IPS-20b (cell line): ENCODE data around the gene SKIDA1.
A peak's percentile ranks its signal among the peaks of the same experiment; 100 is the strongest.

Experiments used
- H3K27ac ChIP-seq: one replicate; pipeline ENCODE4 v1.5.1; 2013; ENCODE audit warnings: low read length
- H3K27me3 ChIP-seq: 2 replicates; pipeline ENCODE4 v1.6.1; 2013; ENCODE audit warnings: mild to moderate bottlenecking, low read length, inconsistent platforms; ENCODE audit not compliant: insufficient read depth
- H3K36me3 ChIP-seq: 2 replicates; pipeline ENCODE4 v1.6.1; 2013; ENCODE audit warnings: low read depth, mild to moderate bottlenecking, inconsistent platforms, low read length, moderate library complexity; ENCODE audit not compliant: insufficient read depth
- H3K4me1 ChIP-seq: 2 replicates; pipeline ENCODE4 v1.6.1; 2013; ENCODE audit warnings: mild to moderate bottlenecking, control low read depth, inconsistent platforms, low read length, moderate library complexity; ENCODE audit not compliant: insufficient read depth
- H3K4me3 ChIP-seq: 2 replicates; pipeline ENCODE4 v1.5.1; 2013; ENCODE audit warnings: mild to moderate bottlenecking, low read length, inconsistent platforms
- H3K9ac ChIP-seq: 2 replicates; pipeline ENCODE4 v1.6.1; 2013; ENCODE audit warnings: low read depth, mild to moderate bottlenecking, inconsistent platforms, low read length, moderate library complexity
- H3K9me3 ChIP-seq: 2 replicates; pipeline ENCODE4 v1.6.1; 2013; ENCODE audit warnings: mild to moderate bottlenecking, low read depth, low read length, inconsistent platforms; ENCODE audit not compliant: insufficient read depth

The SKIDA1 gene

DNA sequence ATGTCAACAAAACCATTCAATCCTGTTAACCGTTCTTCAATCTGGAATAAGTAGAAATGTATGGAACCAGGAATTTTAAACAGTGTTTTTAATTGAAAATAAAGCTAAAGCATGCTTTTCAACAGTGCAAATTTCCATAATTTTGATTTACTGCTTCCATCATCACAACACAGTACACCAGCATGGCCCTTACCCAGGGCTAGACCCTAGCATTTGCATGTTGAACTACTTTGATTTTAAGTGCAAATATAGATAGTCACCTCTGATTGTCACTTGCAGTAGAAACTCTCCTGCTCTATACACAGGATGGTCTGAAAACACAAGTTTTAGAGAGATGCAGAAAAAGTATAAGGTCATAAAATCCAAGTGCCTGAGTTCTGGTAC is 12.1 kb downstream of the SKIDA1 start:
- peak overlapping the region; percentile 67 for H3K4me3 ChIP-seq
- H3K9ac ChIP-seq, result peak overlapping the region; percentile 72; the same call in 1 of the 2 replicates
- H3K27ac ChIP-seq, result no peak overlapping the region
- H3K27me3 ChIP-seq, result peaks cover 28% of the 10 kb centered on the region; the same call in 1 of the 2 replicates
- H3K36me3 ChIP-seq, result no peaks in the 10 kb centered on the region
- peaks cover 47% of the 10 kb centered on the region for H3K4me1 ChIP-seq
- H3K9me3 ChIP-seq, result no peaks in the 10 kb centered on the region

- peaks cover 24% of the 10 kb centered on the region; the same call in 1 of the 2 replicates for H3K27me3 ChIP-seq
- no peaks in the 10 kb centered on the region for H3K9me3 ChIP-seq
- peak overlapping the region; percentile 72; the same call in 1 of the 2 replicates for H3K9ac ChIP-seq
- no peaks in the 10 kb centered on the region for H3K36me3 ChIP-seq
- no peak overlapping the region for H3K27ac ChIP-seq
- peaks cover 51% of the 10 kb centered on the region for H3K4me1 ChIP-seq
- peak overlapping the region; percentile 67 for H3K4me3 ChIP-seq
Measured at GRCh38 chr10:21512573-21513404, 12.7 kb downstream of the SKIDA1 start.

DNA sequence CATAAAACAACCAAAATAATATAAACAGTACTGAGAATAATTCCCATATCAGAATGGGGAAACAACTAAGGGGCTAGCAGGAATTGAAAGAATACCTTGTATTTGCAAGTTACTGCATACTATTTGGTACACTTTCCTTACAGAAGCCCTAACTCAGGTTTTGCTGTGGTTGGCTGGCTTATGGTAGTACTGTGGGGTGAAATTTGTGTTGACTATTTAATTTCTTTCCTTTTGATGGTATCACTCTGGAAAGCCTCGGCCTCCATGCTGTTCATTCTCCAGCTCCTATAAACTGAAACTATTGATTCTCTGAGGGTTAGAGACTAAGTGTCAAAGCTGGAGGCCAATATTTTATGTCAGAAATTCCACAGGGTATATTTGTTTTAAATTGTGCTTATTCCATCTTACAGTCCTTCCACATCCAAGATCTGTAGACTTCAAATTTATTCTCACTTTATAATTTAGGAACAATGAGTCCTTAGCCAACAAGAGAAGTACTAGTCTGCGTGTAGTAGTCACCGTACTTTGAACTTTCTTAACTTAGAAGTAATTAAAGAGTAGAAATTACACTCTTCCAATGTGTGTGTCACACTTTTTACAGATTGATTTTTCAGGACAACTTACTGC is 13.4 kb downstream of the SKIDA1 start:
- no peaks in the 10 kb centered on the region for H3K36me3 ChIP-seq
- no peaks in the 10 kb centered on the region for H3K9me3 ChIP-seq
- peaks cover 58% of the 10 kb centered on the region for H3K4me1 ChIP-seq
- peaks cover 27% of the 10 kb centered on the region; the same call in 1 of the 2 replicates for H3K27me3 ChIP-seq
- H3K4me3 ChIP-seq, result peak overlapping the region; percentile 67
- H3K9ac ChIP-seq, result peak overlapping the region; percentile 72
- no peak overlapping the region for H3K27ac ChIP-seq

DNA sequence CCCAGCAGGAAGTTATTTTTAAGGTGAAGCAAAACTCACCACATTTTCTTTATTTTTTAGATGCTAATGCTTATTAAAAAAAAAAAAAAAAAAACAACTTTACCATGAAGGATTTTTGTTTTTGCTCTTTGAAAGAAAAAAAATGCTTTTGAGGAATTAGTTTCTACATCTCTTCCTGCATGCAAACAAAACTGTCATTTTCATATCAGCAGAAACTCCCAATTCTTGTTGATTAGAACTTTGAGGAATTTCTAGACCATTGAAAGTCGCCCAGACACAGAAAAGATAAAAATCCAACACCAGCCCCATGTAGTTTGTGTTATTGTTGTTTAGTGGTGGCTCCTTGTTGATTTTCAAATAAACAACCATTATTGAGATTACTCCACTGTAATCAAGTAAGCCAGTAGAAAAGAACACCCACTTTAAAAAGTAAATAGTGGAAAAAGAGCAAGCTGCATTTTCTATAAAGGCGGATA is 14.3 kb downstream of the SKIDA1 start:
- H3K27me3 ChIP-seq, result peaks cover 36% of the 10 kb centered on the region
- peak overlapping the region; percentile 9 for H3K27ac ChIP-seq
- peak overlapping the region; percentile 72 for H3K9ac ChIP-seq
- peak overlapping the region; percentile 67 for H3K4me3 ChIP-seq
- no peaks in the 10 kb centered on the region for H3K9me3 ChIP-seq
- peaks cover 65% of the 10 kb centered on the region for H3K4me1 ChIP-seq
- H3K36me3 ChIP-seq, result no peaks in the 10 kb centered on the region

DNA sequence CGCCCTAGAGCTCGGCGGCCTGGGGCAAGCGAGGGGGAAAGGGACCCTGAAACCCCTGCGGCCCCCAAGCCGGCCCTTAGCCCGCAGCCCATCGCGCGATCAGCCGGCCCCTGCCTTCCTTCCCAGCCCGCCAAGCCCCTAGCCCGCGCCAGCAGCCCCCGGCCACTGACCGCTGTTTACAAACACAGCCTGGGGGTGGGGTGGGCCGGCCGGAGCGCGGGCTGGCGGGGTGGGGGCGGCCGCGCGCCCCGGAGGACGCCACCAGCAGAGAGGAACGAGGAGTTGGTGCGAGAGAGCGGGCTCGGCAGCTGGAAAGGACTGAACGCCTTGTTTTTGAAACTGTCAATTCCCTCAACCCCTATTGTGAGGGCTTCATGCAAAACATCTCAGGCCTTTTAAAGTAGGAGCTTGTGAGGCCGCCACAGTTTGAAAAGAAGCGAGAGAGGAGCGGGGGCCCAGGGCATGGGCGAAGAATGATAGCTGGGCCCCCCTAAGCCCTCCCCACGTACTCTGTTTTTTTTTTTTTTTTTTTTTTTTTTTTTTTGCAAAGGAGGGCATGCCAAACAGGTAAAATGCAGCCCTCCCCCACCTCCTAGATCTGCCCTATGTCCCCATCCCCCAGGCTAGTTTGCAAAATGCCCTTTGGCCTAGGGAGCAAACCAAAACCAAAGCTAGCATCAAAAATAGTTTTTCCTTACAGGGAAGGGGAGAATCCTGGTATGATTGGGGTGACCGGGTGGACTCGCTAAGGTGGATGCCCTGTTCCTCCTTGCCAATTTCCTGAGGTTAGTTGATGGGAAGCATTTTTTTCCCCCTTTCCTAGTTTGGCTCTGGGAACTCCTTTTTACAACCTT is 15.0 kb downstream of the SKIDA1 start:
- peaks cover 68% of the 10 kb centered on the region for H3K4me1 ChIP-seq
- no peaks in the 10 kb centered on the region for H3K9me3 ChIP-seq
- peaks cover 38% of the 10 kb centered on the region for H3K27me3 ChIP-seq
- no peaks in the 10 kb centered on the region for H3K36me3 ChIP-seq
- H3K9ac ChIP-seq, result peak overlapping the region; percentile 72
- peak overlapping the region; percentile 64 for H3K27ac ChIP-seq
- H3K4me3 ChIP-seq, result peak overlapping the region; percentile 67

GRCh38 chr10:21509341-21510240 is 15.9 kb downstream of the SKIDA1 start:
- Histone ChIP-seq H3K4me1 (peaks cover 63% of the 10 kb centered on the region), H3K4me3 (peak overlapping the region; percentile 67), H3K36me3 (no peaks in the 10 kb centered on the region), H3K27ac (peak overlapping the region; percentile 64), H3K9ac (peak overlapping the region; percentile 72; the same call in 1 of the 2 replicates), H3K9me3 (no peaks in the 10 kb centered on the region), H3K27me3 (peaks cover 36% of the 10 kb centered on the region)

- H3K27me3 ChIP-seq, result peaks cover 31% of the 10 kb centered on the region
Measured at GRCh38 chr10:21508706-21509331, 16.7 kb downstream of the SKIDA1 start.

GRCh38 chr10:21507150-21507549 is 18.3 kb downstream of the SKIDA1 start:
- H3K4me3 ChIP-seq, result peak overlapping the region; percentile 67
- no peaks in the 10 kb centered on the region for H3K9me3 ChIP-seq
- peaks cover 50% of the 10 kb centered on the region for H3K4me1 ChIP-seq
- no peaks in the 10 kb centered on the region for H3K36me3 ChIP-seq
- H3K27me3 ChIP-seq, result peaks cover 39% of the 10 kb centered on the region
- peak overlapping the region; percentile 72; the same call in 1 of the 2 replicates for H3K9ac ChIP-seq
- no peak overlapping the region for H3K27ac ChIP-seq

More at GRCh38 chr10:21508706-21509331, 16.7 kb downstream of the SKIDA1 start:
- H3K27ac ChIP-seq, result peak overlapping the region; percentile 64
- peaks cover 58% of the 10 kb centered on the region for H3K4me1 ChIP-seq
- no peaks in the 10 kb centered on the region for H3K9me3 ChIP-seq
- no peaks in the 10 kb centered on the region for H3K36me3 ChIP-seq
- H3K9ac ChIP-seq, result peak overlapping the region; percentile 72
- peak overlapping the region; percentile 67 for H3K4me3 ChIP-seq

GRCh38 chr10:21506351-21506750 is 19.1 kb downstream of the SKIDA1 start:
- no peak overlapping the region for H3K27ac ChIP-seq
- peak overlapping the region; percentile 14; the same call in 1 of the 2 replicates for H3K9ac ChIP-seq
- no peaks in the 10 kb centered on the region for H3K9me3 ChIP-seq
- H3K27me3 ChIP-seq, result peaks cover 40% of the 10 kb centered on the region
- H3K4me1 ChIP-seq, result peaks cover 50% of the 10 kb centered on the region
- no peaks in the 10 kb centered on the region for H3K36me3 ChIP-seq
- peak overlapping the region; percentile 67 for H3K4me3 ChIP-seq

DNA sequence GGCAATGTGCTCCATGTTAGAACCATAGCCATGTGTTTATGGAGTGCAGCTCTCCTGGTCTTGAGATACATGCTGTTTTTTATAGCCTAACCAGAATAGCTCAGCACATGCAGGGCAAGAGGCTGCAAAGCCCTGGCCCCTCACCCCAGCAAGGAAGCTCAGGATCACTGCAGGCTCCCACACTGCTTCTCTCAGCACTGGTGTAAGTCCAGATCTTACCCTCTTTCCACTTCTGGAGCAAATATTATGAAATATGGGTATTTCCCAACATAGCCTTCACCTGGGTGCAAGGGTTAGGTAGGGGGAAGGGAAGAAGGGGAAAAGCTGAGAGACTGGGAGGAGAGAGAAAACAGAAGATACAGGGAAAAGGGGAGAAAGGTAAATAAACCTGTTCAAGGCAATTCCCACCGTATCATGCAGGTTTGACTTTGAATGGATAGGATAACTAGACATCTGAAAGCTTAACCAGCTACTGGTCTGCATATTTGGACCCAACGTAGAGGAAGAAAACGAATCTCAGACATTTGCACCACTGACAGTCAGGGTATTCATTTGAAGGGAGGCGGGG is 19.7 kb downstream of the SKIDA1 start:
- H3K27ac ChIP-seq, result no peak overlapping the region
- H3K4me3 ChIP-seq, result peak overlapping the region; percentile 67; the same call in 1 of the 2 replicates
- peak overlapping the region; percentile 14; the same call in 1 of the 2 replicates for H3K9ac ChIP-seq
- H3K36me3 ChIP-seq, result no peaks in the 10 kb centered on the region
- peaks cover 42% of the 10 kb centered on the region for H3K27me3 ChIP-seq
- H3K4me1 ChIP-seq, result peaks cover 50% of the 10 kb centered on the region
- no peaks in the 10 kb centered on the region for H3K9me3 ChIP-seq
